HG03342 (cell line): Measurements from ENCODE around the gene UNCX.

Experiments used
- ATAC-seq: cut with Tn5 transposase; IDR thresholded peaks from one replicate; pipeline ENCODE4 v1.9.1; 2021; ENCODE audit warnings: mild to moderate bottlenecking, moderate library complexity; ENCODE audit not compliant: unreplicated experiment

UNCX gene

GRCh38 chr7:1231214-1232102, 1.2 kb upstream of the UNCX start:
- ATAC-seq, result no peak

- ATAC-seq, result no peak
Observed at GRCh38 chr7:1232103-1232466, 587 bp upstream of the UNCX start.

GRCh38 chr7:1233333-1234048, 819 bp downstream of the UNCX start:
- no peak for ATAC-seq

GRCh38 chr7:1234049-1234880, 1.6 kb downstream of the UNCX start:
- no peak for ATAC-seq

- ATAC-seq, result no peak
Observed at GRCh38 chr7:1234881-1235500, 2.3 kb downstream of the UNCX start.

- ATAC-seq, result no peak
Observed at GRCh38 chr7:1235501-1236131, 2.9 kb downstream of the UNCX start.

- no peak for ATAC-seq
Observed at GRCh38 chr7:1236132-1236661, 3.5 kb downstream of the UNCX start.

- ATAC-seq, result no peak
Observed at GRCh38 chr7:1236831-1237701, 4.4 kb downstream of the UNCX start.

- ATAC-seq, result no peak
Observed at GRCh38 chr7:1237704-1238255, 5.1 kb downstream of the UNCX start.

GRCh38 chr7:1238450-1238882, 5.8 kb downstream of the UNCX start:
- no peak for ATAC-seq

- no peak for ATAC-seq
Observed at GRCh38 chr7:1238931-1239802, 6.5 kb downstream of the UNCX start.

- ATAC-seq, result no peak
Observed at GRCh38 chr7:1239803-1240516, 7.3 kb downstream of the UNCX start.

GRCh38 chr7:1240517-1241257, 8.0 kb downstream of the UNCX start:
- ATAC-seq, result no peak

GRCh38 chr7:1241258-1241602, 8.6 kb downstream of the UNCX start:
- no peak for ATAC-seq

- no peak for ATAC-seq
Observed at GRCh38 chr7:1241603-1242255, 9.1 kb downstream of the UNCX start.

GRCh38 chr7:1242256-1242605, 9.6 kb downstream of the UNCX start:
- ATAC-seq, result no peak
